OCI-LY7 (cell line): ENCODE data around the gene RGL1. TPM values are rescaled to one million over a fixed set of nuclear protein-coding genes. Genes with fewer than 3 reads are reported as not detected.

ENCODE experiments used
- BruUV-seq: library from RNA; stranded (reverse); fragments of 400-500 nt; replicated peaks from 2 replicates; lab custom pipeline; 2021; lab: Mats Ljungman, UMichigan
- CTCF ChIA-PET: fragments of 300-600 bp; sonication (Branson Sonifier 250); formaldehyde crosslinking; loops from one replicate; lab custom pipeline; 2022; ENCODE audit warnings: antibody characterized with exemption; ENCODE audit not compliant: unreplicated experiment; lab: Charles Lee
- POLR2A ChIA-PET: fragments of 300-600 bp; sonication (Branson Sonifier 250); formaldehyde crosslinking; loops from one replicate; lab custom pipeline; 2022; ENCODE audit warnings: antibody characterized with exemption; lab: Charles Lee
- DNase-seq: peaks from one replicate; pipeline ENCODE4 v3.0.0-alpha.2; 2015; ENCODE audit warnings: low spot score
- H2AFZ ChIP-seq: fragments of 200-600 bp; sonication (generic), shearing (Covaris generic); 2 replicates; pipeline ENCODE4 v1.6.1; 2014; ENCODE audit warnings: mild to moderate bottlenecking, antibody characterized with exemption, low read length, moderate library complexity
- H3K27ac ChIP-seq: fragments of 200-600 bp; sonication (generic); 2 replicates; pipeline ENCODE4 v1.5.1; 2014; ENCODE audit warnings: mixed run types, low read depth, mild to moderate bottlenecking, moderate library complexity, low read length, inconsistent platforms; ENCODE audit not compliant: poor library complexity, severe bottlenecking
- H3K36me3 ChIP-seq: fragments of 200-600 bp; sonication (generic); 2 replicates; pipeline ENCODE4 v1.6.1; 2014; ENCODE audit warnings: mild to moderate bottlenecking, antibody characterized with exemption, low read length, moderate library complexity, mixed read lengths; ENCODE audit not compliant: insufficient read depth
- H3K4me1 ChIP-seq: fragments of 200-600 bp; sonication (generic); 2 replicates; pipeline ENCODE4 v1.5.1; 2014; ENCODE audit warnings: mild to moderate bottlenecking, low read length; ENCODE audit not compliant: insufficient read depth, poor library complexity, severe bottlenecking
- H3K4me2 ChIP-seq: fragments of 200-600 bp; sonication (generic); 2 replicates; pipeline ENCODE4 v1.6.1; 2014; ENCODE audit warnings: mild to moderate bottlenecking, low read length
- H3K4me3 ChIP-seq: fragments of 200-600 bp; sonication (generic); 2 replicates; pipeline ENCODE4 v1.5.1; 2014; ENCODE audit warnings: mild to moderate bottlenecking, low read depth, low read length; ENCODE audit not compliant: poor library complexity, severe bottlenecking
- H3K79me2 ChIP-seq: fragments of 200-600 bp; sonication (generic); 2 replicates; pipeline ENCODE4 v1.6.1; 2016; ENCODE audit warnings: low read depth, mild to moderate bottlenecking, low read length, moderate library complexity, mixed read lengths; ENCODE audit not compliant: insufficient read depth
- H3K9me2 ChIP-seq: fragments of 200-600 bp; sonication (generic); 2 replicates; pipeline ENCODE4 v1.6.1; 2016; ENCODE audit warnings: mild to moderate bottlenecking, low read length, mixed read lengths; ENCODE audit not compliant: insufficient read depth
- H3K9me3 ChIP-seq: fragments of 200-600 bp; sonication (generic); 2 replicates; pipeline ENCODE4 v1.6.1; 2014; ENCODE audit warnings: mild to moderate bottlenecking, mixed run types, low read length, mixed read lengths
- H4K20me1 ChIP-seq: fragments of 200-600 bp; sonication (generic); 2 replicates; pipeline ENCODE4 v1.6.1; 2014; ENCODE audit warnings: mild to moderate bottlenecking, antibody characterized with exemption, low read length, moderate library complexity, mixed read lengths; ENCODE audit not compliant: insufficient read depth
- EZH2phosphoT487 ChIP-seq: fragments of 200-600 bp; sonication (generic); IDR thresholded peaks from 2 replicates; pipeline ENCODE4 v1.6.1; 2018; ENCODE audit warnings: low read depth, borderline replicate concordance, mild to moderate bottlenecking, mixed run types, antibody characterized with exemption, low read length, moderate library complexity, mixed read lengths
- intact Hi-C: fragments of 100-400 bp; cut with micrococcal nuclease; formaldehyde crosslinking; loops from one replicate; pipeline ENCODE4 v1.10.0; 2022; ENCODE audit not compliant: unreplicated experiment
- total RNA-seq, 2 experiments: library from RNA; depleted of rRNA in 1 of 2; stranded (reverse); fragments of >200 nt in 1 of 2; shearing (Covaris generic) in 1 of 2; gene quantifications; 2 replicates each; pipeline ENCODE4 v1.2.3, GENCODE V29; 2014 to 2022
- TF ChIP-seq, protein P1 (sequence below): fragments of 200-600 bp; sonication (generic); conservative IDR thresholded peaks from 2 replicates; pipeline ENCODE4 v1.5.1; 2014; ENCODE audit warnings: mild to moderate bottlenecking, antibody characterized with exemption, low read length, moderate library complexity, mixed read lengths

RGL1 gene
- total RNA-seq, 2 experiments from 2014 or later: 0.32 to 0.35 TPM

DNA sequence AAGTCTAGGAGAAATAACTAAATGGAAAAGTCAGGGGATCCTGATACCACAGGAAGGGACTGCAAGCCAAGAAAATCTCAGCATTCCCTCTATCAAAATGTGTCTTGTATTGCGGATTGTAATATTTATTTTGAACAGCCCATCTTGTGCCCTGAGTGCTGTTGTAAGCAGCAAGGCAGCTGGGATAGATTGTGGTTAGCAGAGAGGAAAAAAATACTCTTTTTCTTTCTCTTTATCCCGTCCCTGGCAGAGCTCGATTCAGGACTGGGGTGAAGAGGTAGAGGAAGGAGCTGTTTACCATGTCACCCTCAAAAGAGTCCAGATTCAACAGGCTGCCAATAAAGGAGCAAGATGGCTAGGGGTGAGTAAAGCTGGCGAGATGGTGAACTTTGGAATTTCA lies 1.2 kb downstream of the RGL1 start:
- POLR2A ChIA-PET: no interaction called here

DNA sequence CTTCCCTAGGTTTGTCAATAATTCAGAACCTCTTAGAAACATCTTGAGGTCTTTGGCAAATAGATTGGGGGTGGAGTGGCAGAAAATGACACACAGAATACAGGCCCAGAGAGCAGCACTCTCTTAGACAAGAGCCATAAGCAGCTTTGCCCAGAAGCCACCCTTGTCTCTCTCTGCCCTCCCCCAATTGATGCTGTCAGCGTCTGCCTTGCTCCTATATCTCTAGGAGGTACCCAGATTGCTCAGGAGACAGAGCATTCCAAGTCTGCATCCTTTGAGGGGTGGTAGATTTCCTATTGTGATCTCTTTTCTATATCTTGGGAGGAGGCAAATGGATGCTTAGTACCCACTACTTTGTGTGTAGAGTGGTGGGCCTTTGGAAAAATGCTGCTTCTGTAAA lies 1.8 kb downstream of the RGL1 start:
- Histone ChIP-seq H4K20me1 (no peaks in the 10 kb centered on the region), H3K36me3 (no peaks in the 10 kb centered on the region), H3K9me2 (no peaks in the 10 kb centered on the region), H2AFZ (no peak overlapping the region), H3K4me3 (no peak overlapping the region), H3K4me2 (no peak overlapping the region), H3K9me3 (no peaks in the 10 kb centered on the region), H3K27ac (no peak overlapping the region), H3K79me2 (no peaks in the 10 kb centered on the region), H3K4me1 (no peaks in the 10 kb centered on the region)
- DNase-seq: no peak
- ChIA-PET POLR2A (no interaction called here), CTCF (no interaction called here)
- TF ChIP-seq, protein P1, sequence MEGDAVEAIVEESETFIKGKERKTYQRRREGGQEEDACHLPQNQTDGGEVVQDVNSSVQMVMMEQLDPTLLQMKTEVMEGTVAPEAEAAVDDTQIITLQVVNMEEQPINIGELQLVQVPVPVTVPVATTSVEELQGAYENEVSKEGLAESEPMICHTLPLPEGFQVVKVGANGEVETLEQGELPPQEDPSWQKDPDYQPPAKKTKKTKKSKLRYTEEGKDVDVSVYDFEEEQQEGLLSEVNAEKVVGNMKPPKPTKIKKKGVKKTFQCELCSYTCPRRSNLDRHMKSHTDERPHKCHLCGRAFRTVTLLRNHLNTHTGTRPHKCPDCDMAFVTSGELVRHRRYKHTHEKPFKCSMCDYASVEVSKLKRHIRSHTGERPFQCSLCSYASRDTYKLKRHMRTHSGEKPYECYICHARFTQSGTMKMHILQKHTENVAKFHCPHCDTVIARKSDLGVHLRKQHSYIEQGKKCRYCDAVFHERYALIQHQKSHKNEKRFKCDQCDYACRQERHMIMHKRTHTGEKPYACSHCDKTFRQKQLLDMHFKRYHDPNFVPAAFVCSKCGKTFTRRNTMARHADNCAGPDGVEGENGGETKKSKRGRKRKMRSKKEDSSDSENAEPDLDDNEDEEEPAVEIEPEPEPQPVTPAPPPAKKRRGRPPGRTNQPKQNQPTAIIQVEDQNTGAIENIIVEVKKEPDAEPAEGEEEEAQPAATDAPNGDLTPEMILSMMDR: no peak
- no peak for TF ChIP-seq EZH2phosphoT487
- BruUV-seq: no TSS peak
- intact Hi-C loops: no loop called here

More for the DNA sequence above, 1.2 kb downstream of the RGL1 start:
- Histone ChIP-seq H3K79me2 (no peaks in the 10 kb centered on the region), H3K9me2 (no peaks in the 10 kb centered on the region), H3K4me1 (no peaks in the 10 kb centered on the region), H3K36me3 (no peaks in the 10 kb centered on the region), H3K9me3 (no peaks in the 10 kb centered on the region), H2AFZ (no peak overlapping the region), H3K4me2 (no peak overlapping the region), H4K20me1 (no peaks in the 10 kb centered on the region), H3K4me3 (no peak overlapping the region), H3K27ac (no peak overlapping the region)
- intact Hi-C loops: no loop called here
- DNase-seq: no peak
- CTCF ChIA-PET: no interaction called here
- no peak for TF ChIP-seq EZH2phosphoT487
- TF ChIP-seq, protein P1: no peak
- BruUV-seq: no TSS peak

DNA sequence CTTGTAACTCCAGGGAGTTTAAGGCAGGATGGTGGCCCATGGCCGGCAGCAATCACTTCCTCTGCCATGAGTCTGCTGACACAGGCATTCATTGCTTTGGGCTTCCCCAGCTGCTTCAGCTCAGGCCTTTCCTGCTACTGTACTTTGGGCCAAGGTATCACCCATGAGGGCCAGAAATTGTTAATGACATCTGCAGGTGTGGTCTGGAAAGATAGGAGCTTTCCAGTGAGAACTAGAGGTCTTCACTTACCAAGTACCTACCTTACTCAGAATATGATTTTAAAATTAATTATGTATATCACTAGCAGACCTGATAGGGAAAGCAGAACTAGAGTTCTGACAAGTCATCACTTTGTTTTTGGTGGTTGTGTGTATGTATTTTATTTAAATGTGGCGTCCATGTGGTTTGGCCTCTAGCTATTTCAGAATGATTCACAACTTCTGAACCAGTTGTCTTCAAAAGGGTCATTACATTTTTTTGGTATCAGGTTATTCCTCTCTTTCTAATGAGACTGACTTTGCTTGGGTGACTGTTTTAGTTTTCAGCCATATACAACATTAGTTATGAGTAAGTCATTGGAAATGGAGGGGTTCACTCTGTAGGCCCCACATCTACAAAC lies 2.7 kb downstream of the RGL1 start:
- Histone ChIP-seq H4K20me1 (no peaks in the 10 kb centered on the region), H2AFZ (no peak overlapping the region), H3K4me3 (no peak overlapping the region), H3K9me3 (no peaks in the 10 kb centered on the region), H3K27ac (no peak overlapping the region), H3K9me2 (no peaks in the 10 kb centered on the region), H3K79me2 (no peaks in the 10 kb centered on the region), H3K4me2 (no peak overlapping the region), H3K36me3 (no peaks in the 10 kb centered on the region), H3K4me1 (no peaks in the 10 kb centered on the region)
- intact Hi-C loops: no loop called here
- no TSS peak for BruUV-seq
- ChIA-PET CTCF (no interaction called here), POLR2A (no interaction called here)
- no peak for DNase-seq
- TF ChIP-seq, protein P1: no peak
- TF ChIP-seq EZH2phosphoT487: no peak
